ENCODE data around the gene DDX5.

The DDX5 gene

DNA sequence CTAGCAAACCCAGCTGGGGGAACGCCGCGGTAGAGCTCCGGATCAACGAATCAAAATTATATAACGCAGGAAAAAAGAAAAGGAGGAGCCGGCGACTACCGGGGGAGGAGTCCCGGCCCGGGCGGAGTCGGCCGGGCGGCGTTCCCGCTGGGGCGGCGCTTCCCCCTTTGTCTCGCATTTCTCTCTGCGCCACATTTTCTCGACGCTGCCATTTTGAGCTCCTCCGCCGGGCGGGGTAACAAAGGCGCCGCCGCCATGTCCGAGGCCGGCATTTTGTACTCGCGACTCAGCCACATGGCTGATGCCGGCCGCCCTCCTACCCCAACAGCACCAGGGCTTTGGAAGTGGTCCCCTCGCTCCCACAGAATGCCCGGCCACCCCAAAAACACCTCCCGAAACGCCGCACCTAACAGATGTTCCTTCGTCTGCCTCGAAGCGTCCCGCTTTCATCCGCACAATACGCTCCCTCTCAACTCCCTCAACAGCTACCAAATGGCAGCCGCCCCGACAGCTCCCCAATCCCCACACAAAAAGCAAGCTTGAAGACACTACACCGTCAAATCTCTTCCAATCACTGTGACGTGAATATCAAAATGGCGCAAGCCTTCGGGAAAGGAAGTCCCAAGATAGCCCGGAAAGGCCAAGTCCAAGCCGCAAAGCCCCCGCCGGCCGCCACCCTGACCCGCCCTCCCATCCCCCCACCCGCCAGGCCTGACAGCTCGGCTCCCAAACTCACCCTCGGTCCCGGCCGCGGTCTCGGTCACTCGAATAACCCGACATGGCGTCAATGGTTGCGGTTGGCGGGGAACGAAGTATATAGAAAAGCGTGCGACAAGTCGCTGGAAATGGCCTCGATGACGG lies 519 bp downstream of the DDX5 start:
- peak; percentile 78 to 96 for DNase-seq (ENCODE audit: low read depth in 1 of 2, low spot score in 1 of 2)
- in situ Hi-C loops (cut with HindIII; ENCODE audit: low pct_unique_long_range_greater_than_20kb, low sequenced_read_pairs), result no loop called here
- TF ChIP-seq JUND (IDR thresholded peaks at IDR 0.05; ENCODE audit: low read depth), result no peak

- TF ChIP-seq JUND (IDR thresholded peaks at IDR 0.05; ENCODE audit: low read depth), result no peak
- in situ Hi-C loops (cut with HindIII; ENCODE audit: low pct_unique_long_range_greater_than_20kb, low sequenced_read_pairs), result no loop called here
- DNase-seq (ENCODE audit: low read depth in 1 of 2, low spot score in 1 of 2), result no peak
Observed at GRCh38 chr17:64504769-64505339, 1.2 kb downstream of the DDX5 start.

DNA sequence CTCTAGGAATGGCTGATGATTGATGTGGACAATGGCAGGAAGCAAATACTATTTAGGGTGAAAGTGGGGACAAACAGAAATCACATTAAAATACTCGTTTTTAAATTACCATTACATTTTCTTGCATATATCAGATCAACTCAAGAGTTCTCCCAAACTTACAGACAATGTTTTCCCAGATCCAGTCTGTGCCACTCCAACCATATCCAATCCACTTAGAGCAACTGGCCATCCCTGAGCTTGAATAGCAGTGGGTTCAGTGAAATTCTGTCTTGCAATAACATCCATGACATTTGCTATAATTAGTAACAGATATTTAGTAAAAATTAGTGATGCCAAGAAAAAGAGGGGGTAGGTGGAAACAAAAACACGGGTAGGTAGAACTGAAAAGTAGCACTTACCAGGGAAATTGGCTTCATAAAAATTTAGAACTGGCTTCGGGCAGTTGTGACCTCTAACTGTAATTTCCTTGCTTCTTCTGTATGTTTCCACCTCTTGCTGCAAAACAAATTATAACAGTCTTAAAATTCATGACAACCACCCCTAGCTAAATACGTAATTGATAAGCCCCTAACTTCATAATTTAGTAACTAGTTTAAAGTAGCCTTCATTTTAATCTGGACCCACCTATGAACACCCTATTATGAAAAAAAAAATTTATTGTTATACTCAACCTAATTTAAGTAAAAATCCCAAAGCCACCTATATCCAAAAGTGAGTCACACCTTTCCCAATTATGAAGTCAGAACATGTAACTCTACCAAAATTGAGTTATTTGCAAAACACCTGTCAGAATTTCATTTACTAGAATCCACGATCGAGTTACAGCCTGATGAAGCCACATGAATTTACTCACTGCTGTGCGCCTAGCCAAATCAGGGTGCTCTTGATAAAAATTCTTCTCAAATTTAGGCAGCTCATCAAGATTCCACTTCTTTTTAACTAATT lies 2.0 kb downstream of the DDX5 start:
- no peak for DNase-seq (ENCODE audit: low read depth in 1 of 2, low spot score in 1 of 2)
- no peak for TF ChIP-seq JUND (IDR thresholded peaks at IDR 0.05; ENCODE audit: low read depth)
- in situ Hi-C loops (cut with HindIII; ENCODE audit: low pct_unique_long_range_greater_than_20kb, low sequenced_read_pairs), result no loop called here

DNA sequence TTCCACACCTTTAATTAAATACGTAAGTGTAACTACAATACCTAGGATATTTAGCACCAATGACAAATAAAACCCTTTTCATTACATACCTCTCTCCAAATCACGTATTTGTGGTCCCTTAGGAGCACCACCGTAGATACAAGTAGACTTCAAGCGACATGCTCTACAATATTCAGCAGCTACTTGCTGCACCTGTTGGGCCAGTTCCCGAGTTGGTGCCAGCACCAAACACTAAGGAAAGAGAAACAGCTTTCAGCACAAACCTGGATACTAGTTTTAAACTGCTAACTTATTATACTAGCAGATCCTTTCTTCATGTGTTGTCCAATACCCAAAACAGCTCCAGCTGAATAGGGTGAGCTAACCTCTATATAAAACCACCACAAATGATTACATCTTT lies 2.7 kb downstream of the DDX5 start:
- TF ChIP-seq JUND (IDR thresholded peaks at IDR 0.05; ENCODE audit: low read depth), result no peak
- peak in 1 of 2 experiments; percentile 61 for DNase-seq (ENCODE audit: low read depth in 1 of 2, low spot score in 1 of 2)
- in situ Hi-C loops (cut with HindIII; ENCODE audit: low pct_unique_long_range_greater_than_20kb, low sequenced_read_pairs), result no loop called here

GRCh38 chr17:64502809-64503208 lies 3.3 kb downstream of the DDX5 start:
- no peak for DNase-seq (ENCODE audit: low read depth in 1 of 2, low spot score in 1 of 2)
- in situ Hi-C loops (cut with HindIII; ENCODE audit: low pct_unique_long_range_greater_than_20kb, low sequenced_read_pairs), result no loop called here
- TF ChIP-seq JUND (IDR thresholded peaks at IDR 0.05; ENCODE audit: low read depth), result no peak

DNA sequence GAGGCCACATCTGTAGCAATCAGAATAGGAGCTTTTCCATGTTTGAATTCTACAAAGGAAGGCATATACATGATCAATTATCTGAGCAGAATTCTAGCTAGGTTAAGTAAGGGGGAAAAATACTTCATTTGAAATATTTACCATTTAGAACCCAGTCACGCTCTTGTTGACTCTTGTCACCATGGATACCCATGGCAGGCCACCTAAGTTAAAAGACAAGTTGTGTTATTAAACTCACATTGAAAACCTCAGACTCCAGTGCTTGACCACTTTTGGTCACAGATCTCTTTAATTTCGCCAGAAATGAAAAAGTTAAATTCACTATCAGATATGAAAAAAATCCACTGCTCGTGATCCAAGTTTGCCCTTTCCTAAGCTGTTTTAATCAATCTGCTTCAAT lies 4.1 kb downstream of the DDX5 start:
- no peak for TF ChIP-seq JUND (IDR thresholded peaks at IDR 0.05; ENCODE audit: low read depth)
- in situ Hi-C loops (cut with HindIII; ENCODE audit: low pct_unique_long_range_greater_than_20kb, low sequenced_read_pairs), result no loop called here
- no peak for DNase-seq (ENCODE audit: low read depth in 1 of 2, low spot score in 1 of 2)

DNA sequence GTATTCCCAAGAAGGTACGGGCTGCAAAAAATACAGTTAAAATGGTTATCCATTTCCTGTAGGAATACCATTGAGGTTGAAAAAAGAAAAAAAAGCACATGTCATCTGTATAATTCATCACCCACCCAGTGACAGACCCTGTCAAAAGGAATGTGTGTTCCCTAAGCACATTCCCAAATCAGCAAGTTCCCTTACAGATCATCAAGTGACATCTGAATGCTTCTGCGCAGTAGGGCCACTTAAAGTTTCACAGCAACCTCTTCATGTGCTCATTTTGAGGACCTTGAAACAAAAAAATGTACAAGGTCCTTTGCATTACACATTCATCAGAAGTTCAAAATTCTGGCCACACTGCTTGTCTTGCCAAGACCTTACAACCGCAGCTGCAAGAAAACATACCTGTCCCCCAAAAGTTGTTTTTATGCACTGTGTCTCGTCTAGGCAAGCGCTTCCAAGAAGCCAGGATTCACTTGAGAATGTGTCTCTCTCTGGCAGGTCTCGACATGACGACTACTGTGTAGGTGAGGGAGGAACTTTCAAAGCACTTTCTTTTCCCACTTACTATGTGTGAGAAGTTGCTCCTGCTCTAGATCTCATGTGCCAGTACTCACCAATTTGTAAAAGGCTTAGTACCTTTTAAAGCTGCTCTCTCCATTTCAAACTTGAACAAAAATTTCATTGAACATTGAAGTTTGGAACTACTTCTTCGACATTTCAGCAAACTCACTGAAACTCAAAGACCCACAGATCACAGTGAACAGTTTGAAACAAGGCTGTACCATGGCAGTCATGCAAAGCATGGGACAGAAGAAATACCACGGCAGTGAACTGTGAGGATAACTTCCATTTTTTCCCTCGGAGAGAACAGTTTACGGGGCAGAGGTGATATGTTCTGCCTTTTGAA lies 5.0 kb downstream of the DDX5 start:
- DNase-seq (ENCODE audit: low read depth in 1 of 2, low spot score in 1 of 2), result no peak
- no peak for TF ChIP-seq JUND (IDR thresholded peaks at IDR 0.05; ENCODE audit: low read depth)
- in situ Hi-C loops (cut with HindIII; ENCODE audit: low pct_unique_long_range_greater_than_20kb, low sequenced_read_pairs), result no loop called here

GRCh38 chr17:64500487-64500859 lies 5.6 kb downstream of the DDX5 start:
- in situ Hi-C loops (cut with HindIII; ENCODE audit: low pct_unique_long_range_greater_than_20kb, low sequenced_read_pairs), result no loop called here
- DNase-seq (ENCODE audit: low read depth in 1 of 2, low spot score in 1 of 2), result no peak
- TF ChIP-seq JUND (IDR thresholded peaks at IDR 0.05; ENCODE audit: low read depth), result no peak

DNA sequence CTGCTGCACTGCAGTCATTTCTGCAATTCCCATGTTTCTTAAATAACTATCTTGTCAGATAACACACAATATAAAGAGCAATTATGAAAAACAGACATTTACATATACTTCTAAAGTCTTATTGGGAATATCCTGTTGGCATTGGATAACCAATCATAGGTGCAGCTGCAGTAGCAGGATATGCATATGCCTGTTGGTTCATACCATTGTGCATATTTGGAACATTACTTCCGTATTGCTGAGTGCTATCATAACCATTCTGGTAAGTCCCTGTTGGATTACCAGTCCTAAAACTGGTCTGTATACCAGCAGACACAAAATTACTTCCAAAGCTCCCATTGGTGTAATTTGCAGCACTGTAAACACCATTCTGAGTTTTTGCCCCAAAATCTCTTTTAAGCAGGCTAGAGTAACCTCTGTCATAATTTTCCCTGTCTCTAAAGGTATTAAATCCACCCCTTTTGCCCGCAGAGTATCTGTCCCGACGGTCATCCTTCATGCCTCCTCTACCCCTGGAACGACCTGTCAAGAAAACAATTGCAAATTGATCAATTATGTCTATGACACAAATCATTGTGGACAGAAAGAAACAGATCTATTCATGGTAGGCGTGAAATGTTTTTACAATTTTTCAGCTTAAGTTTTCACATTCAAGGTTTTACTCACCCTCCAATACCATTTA lies 6.1 kb downstream of the DDX5 start:
- DNase-seq (ENCODE audit: low read depth in 1 of 2, low spot score in 1 of 2), result peak in 1 of 2 experiments; percentile 24
- TF ChIP-seq JUND (IDR thresholded peaks at IDR 0.05; ENCODE audit: low read depth), result no peak
- in situ Hi-C loops (cut with HindIII; ENCODE audit: low pct_unique_long_range_greater_than_20kb, low sequenced_read_pairs), result no loop called here

DNA sequence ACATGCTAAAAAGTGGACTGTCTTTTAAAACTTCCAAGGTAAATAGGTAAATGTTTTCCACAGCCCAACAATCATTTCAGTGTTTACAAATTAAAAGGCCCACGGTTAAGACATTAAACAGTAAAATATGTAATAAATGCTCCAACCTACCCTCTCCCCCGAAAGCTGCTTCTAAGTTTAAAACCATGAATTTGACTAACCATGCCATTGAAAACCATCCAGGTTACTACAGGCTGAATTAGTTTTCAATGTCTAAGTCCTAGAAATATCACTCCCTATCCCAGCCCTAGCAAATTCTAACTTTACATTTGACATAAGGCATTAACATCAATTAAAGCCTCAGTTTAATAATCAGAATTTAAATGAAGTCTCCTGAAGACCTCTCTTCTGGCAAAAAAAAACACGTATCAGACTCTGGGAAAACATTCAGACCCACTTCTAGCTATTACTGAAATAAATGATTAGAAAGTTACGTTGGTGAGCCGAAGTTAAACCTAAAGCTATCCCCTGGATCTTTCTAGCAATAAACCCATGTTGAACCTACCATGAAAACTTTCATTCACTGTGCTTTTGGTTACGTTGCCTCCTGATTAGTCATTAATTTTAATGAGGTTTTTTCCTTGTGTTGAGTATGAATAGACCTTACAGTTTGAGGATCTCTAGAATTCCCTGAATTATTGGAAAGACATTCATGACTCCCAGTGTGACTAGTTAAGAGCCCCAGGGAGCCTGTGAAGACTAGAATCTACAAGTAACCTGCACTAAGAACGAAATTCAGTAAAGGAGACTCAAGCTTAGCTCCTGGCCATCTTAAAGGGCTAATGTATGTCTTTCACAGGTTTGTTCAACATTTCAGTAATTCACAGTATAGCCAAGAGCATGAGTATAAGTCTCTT lies 7.5 kb downstream of the DDX5 start:
- no peak for TF ChIP-seq JUND (IDR thresholded peaks at IDR 0.05; ENCODE audit: low read depth)
- in situ Hi-C loops (cut with HindIII; ENCODE audit: low pct_unique_long_range_greater_than_20kb, low sequenced_read_pairs), result no loop called here
- DNase-seq (ENCODE audit: low read depth in 1 of 2, low spot score in 1 of 2), result peak in 1 of 2 experiments; percentile 37

Data from T47D (cell line).